HG02973 (cell line): ENCODE measurements around the gene ATP5ME.
"Not testable (repeated sequence)": the region's sequence is repeated elsewhere in the genome, so short reads cannot be mapped to it uniquely, and the experiment has no call there.

Experiments
- ATAC-seq: cut with Tn5 transposase; IDR thresholded peaks from one replicate; pipeline ENCODE4 v1.9.1; 2021; ENCODE audit warnings: moderate library complexity; ENCODE audit not compliant: unreplicated experiment

ATP5ME gene, protein sequence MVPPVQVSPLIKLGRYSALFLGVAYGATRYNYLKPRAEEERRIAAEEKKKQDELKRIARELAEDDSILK

DNA sequence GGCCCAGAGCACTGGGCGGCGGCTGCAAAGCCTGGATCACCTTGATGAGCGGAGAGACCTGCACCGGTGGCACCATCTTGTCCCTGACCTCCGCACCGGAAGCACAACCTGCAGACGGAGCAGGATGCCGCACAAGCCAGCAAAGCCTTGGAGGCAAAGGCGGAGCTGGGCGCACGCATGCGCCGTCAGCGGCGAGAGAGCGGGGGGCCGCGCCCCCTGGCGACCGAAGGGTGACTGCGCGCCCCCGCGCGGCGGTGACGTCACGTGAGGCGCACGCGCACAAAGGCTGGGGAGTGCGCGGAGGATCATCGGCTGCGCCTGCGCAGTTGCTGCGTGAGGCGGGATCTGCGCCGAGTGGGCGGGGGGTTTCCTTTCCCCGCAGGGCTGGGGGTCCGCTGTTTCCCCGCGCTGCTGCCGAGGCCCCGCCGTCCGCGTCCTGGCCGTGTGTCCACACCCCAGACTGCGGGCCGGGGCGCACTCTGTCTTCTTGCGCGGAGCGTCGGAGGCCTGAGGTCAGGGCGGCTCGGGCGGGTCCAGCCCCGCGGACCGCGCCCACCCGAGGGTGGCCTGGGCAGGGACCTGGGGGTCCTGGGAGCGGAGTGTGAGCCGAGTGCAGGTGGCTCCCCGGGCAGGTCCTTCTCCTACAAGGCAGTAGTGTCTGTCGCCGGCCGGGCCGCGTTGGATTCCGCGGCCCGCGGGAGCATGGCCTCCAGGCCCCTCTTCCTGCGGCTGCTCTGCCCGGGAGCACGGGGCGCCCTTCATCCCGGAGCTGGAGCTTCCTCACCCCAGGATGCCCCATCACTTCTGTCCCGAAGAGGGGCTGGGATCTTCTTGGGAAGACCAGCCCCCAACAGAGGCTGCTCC lies at the start of gene ATP5ME, which contains the start of gene MYL5:
Gene ATP5ME (minus strand): TSS at position 105 of the 864 bp plus-strand sequence. CDS start 29 bp downstream, at position 76.
Gene MYL5 (plus strand): TSS at position 371 of the 864 bp plus-strand sequence. CDS start 3,485 bp downstream, outside the sequence.
- ATAC-seq, result peak; percentile 71

DNA sequence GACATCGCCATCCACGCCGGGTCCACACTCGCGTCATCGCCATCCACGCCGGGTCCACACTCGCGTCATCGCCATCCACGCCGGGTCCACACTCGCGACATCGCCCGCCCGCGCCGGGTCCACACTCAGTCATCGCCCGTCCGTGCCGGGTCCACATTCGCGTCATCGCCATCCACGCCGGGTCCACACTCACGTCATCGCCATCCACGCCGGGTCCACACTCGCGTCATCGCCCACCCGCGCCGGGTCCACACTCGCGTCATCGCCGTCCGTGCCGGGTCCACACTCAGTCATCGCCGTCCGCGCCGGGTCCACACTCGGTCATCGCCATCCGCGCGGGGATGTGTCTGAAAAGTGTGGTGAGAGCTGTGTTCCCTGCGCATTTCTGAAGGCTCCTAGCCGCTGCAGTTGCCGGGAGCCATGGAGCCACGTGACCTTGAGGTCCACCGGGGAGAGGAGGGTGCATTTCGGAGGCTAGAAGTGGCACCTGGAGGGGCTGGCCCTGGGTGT lies 48.8 kb upstream of the ATP5ME start:
- ATAC-seq, result no peak

DNA sequence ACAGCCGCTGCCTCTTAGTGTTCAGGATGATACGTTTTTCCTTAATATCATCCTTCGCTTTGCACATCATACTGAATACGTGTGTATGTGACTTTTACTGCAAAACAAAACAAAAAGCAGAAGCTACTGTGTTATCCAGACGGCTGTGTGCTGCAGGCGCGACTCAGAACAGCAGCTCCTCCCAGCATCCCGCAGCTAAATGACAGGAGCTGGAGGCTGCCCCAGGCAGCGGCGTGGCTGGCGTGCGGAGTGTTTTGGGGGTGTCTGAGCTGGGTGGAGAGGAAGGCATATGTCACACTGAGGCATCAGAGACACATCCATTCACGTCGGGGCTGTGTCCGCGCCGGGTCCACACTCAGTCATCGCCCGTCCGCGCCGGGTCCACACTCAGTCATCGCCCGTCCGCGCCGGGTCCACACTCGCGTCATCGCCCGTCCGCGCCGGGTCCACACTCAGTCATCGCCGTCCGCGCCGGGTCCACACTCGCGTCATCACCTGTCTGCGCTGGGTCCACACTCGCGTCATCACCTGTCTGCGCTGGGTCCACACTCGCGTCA lies 48.2 kb upstream of the ATP5ME start:
- no peak for ATAC-seq

DNA sequence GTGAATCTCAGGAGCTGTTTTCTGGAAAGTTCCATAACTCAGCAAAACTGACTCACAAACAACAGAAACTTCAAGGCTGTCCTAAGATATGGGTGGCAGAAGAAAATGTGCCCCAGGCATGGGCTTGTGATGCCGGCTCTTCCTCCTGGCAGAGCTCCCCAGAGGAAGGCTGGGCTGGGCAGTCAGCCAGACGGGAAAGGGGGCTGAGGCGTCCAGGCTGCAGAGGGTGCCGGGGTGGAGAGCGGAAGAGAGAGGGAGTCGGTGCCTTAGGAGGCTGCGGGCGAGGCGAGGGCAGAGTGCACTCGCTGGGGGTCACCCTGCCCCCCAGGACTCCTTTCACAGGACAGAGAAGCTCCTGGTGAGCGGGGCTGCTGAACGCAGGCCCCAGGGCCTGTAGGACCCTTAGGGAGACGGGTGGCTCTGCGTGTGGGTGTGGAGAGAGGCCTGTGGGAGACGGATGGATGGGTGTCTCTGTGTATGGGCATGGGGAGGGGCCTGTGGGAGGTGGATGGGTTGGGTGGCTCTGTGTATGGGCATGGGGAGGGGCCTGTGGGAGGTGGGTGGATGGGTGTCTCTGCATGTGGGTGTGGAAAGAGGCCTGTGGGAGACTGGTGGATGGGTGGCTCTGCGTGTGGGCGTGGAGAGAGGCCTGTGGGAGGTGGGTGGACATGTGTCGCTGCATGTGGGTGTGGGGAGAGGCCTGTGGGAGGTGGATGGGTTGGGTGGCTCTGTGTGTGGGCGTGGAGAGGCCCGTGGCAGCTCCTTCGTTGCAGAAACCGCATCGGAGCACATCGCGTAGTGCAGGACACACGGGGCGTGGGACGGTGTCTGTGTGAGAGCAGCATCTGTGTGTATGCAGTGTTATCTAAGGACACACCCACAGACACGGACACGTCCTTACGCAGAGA lies 47.4 kb upstream of the ATP5ME start:
- ATAC-seq, result no peak

DNA sequence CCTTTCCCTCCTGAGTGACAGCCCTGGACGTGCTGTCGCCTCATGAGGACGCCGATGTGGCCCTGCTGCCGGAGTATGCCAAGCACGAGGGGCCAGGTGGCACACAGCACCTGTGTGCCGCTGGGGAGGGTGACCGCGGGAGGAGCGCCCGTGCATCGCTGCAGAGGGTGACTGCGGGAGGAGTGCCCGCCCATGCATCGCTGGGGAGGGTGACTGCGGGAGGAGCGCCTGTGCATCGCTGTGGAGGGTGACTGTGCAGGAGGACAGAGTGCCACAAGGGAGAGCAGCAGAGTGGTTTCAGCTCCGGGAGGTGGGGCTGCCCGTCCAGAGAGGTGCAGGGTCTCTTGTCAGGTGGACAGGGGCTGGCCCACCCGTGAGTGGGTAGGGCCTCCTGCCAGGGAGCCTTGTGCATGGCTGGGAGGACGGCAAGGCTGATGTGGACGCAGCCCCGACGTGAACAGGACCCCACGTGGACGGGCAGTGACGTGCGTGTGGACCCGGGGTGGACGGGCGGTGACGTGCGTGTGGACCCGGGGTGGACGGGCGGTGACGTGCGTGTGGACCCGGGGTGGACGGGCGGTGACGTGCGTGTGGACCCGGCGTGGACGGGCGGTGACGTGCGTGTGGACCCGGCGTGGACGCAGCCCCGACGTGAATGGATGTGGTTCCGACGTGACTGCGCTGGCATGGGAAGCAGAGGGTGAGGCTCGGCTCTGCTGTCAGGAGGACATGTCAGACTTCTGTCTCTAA lies 46.2 kb upstream of the ATP5ME start:
- no peak for ATAC-seq

DNA sequence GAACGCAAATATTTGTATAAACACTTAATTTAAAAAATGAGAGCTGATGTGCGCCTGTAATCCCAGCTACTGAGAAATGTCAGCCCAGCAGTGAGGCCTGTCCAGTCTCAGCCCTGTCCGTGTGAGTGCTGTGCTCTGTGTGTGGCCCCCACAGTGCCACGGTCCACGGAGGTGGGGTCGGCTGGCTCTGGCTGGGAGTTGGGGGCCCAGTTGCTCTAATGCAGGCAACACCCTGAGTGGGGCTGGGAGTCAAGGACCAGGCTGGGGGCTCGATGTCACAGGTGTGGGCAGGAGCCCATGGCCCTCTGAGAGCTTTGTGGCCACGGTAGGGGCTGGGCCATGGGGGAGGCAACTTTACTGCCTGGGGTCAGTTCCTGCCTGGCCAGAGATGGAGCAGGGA lies 44.4 kb upstream of the ATP5ME start:
- ATAC-seq, result no peak

DNA sequence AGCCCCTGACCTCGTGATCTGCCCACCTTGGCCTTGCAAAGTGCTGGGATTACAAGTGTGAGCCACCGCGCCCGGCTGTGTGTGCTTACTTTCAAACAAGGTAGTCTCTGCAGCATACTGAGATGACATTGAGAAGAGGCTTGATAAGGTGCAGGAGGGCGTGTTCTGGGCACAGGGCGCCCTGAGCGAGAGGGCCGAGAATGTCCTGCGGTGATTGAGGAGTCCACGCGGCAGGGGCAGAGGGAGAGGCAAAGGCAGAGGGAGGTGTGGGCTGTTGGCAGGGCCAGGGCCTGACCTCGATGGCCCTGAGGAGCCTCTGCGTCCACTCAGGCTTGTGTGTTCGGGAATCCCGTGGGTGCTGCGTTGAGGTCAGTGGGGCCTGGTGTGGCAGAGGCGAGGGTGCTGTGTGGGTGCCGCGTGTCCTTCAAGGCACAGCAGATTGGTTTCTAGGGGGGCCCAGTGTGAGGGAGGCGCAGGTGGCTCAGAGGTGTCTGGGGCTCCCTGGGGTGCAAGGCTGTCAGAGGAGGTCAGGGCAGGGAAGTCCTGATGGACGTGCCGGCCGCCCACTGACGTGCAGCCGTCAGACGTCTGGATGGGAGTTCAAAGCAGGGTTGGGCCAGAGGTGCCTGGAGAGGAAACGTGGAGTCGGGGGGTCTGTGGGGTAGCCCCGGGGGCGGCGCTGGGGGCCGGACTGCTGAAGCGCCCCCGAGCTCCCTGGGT lies 43.7 kb upstream of the ATP5ME start:
- ATAC-seq, result no peak

DNA sequence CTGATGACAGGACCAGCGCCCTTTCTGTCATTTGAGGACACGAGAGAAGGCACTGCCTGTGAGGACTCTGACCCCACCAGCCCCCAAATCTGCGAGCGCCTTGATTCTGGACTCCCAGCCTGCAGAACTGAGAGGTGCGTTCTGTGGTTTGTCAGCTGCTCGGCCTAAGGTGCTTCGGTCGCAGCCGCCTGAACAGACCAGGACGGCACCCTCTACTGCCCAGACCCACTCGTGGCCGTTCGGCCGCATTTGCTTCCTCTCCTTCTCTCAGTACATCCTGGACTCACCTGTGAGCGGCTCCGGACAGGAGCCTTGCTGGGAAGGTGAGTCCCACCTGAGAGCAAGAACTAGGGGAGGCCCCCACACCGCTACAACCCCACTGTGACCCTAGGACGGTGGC lies 40.0 kb upstream of the ATP5ME start:
- no peak for ATAC-seq

DNA sequence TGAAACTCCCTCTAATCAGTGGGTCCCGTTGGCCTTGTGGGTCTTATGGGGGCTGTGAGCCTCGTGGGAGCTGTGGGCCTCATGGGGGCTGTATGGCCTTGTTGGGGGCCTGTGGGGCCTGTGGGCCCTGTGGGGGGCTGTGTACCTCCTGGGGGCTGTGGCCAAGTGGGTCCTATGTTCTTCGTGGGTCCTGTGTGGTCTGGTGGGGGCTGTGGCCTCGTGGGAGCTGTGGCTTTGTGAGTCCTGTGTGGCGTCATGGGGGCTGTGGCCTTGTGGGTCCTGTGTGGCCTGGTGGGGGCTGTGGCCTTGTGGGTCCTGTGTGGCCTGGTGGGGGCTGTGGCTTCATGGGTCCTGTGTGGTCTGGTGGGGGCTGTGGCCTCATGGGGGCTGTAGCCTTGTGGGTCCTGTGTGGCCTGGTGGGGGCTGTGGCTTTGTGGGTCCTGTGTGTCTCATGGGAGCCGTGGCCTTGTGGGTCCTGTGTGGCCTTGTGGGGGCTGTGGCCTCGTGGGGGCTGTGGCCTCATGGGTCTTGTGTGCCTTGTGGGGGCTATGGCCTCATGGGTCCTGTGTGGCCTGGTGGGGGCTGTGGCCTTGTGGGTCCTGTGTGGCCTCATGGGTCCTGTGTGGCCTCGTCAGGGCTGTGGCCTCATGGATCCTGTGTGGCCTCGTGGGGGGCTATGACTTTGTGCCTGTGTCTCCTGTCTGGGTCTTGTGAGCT lies 39.0 kb upstream of the ATP5ME start:
- no peak for ATAC-seq

DNA sequence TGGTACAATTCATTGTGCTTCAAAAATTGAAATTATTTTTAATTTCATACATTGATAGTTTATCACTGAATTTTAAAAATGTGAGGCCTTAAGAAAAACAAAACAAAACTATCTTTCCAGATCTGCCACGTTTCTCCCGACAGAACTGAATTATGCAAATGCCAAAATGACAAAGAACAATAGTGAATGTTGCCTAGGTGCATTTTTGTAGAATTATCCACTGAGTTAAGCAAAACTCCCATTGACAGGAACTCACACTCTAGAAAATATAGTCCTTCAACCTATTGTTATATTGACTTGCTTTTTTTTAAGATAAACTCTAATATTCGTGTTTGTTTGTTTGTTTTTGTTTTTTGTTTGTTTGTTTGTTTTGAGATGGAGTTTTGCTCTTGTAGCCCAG lies 38.0 kb upstream of the ATP5ME start:
- no peak for ATAC-seq

DNA sequence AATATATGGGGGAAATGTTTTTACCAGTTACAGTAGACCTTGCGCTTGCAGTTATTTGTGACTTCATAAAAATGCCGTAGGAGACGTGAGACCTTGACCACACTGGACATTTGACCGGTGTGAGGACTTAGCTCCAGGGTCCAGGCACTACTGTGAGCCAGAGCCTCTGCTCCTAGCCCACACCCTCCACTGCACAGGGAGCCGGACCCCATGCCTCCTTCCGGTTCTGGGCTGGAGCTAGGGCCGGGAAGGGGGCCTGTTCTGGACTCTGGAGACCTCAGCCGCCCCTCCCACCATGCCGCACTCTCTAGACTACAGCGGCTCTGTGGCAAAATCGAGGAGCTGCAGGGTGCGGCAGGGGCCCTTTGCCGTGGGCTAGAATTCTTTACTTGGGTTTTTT lies 36.8 kb upstream of the ATP5ME start:
- no peak for ATAC-seq

DNA sequence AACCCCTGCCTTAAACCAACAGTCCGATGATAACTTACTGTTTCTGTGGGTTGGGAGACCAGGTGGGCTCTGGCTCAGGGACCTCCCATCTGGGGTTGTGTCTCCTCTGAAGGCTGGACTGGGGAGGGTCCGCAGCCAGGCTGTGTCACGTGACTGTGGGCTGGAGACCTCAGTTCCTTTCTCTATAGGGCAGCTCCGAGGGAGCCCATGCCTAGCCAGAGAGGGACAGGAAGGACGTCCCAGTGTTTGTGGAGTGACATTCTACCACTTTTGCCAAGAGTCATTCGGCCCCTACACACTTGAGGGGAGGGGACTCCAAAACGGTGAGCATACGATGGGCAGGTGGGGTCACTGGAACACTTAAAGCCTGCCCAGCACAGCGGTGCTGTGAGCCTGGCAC lies 36.0 kb upstream of the ATP5ME start:
- no peak for ATAC-seq

DNA sequence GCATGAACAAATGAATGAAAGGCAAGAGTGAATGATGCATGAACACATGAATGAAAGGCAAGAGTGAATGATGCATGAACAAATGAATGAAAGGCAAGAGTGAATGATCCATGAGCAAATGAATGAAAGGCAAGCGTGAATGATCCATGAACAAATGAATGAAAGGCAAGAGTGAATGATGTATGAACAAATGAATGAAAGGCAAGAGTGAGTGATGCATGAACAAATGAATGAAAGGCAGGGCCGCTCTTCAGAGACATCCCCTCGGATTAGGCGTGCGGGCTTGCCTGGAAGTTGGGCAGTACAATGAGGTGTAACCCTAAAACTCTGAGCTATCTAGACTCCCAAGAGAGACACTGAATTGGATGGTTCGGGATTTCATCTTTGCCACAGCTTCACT lies 35.3 kb upstream of the ATP5ME start:
- ATAC-seq, result no peak

DNA sequence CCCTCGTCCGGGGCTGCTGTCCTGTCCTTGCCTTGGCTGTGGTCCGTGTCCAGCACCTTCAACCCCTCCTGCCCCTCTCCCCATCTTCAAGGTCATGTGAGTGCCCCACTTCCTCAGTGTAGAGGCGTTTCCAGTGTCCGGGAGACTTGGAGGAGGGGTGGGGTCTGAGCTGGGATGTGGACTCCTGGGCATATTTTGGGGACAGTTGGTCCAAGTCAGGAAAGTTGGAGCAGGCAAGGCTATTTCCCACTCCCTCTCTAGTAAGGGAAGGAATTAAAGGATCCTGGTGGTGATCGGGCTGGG lies 34.5 kb upstream of the ATP5ME start:
- no peak for ATAC-seq

DNA sequence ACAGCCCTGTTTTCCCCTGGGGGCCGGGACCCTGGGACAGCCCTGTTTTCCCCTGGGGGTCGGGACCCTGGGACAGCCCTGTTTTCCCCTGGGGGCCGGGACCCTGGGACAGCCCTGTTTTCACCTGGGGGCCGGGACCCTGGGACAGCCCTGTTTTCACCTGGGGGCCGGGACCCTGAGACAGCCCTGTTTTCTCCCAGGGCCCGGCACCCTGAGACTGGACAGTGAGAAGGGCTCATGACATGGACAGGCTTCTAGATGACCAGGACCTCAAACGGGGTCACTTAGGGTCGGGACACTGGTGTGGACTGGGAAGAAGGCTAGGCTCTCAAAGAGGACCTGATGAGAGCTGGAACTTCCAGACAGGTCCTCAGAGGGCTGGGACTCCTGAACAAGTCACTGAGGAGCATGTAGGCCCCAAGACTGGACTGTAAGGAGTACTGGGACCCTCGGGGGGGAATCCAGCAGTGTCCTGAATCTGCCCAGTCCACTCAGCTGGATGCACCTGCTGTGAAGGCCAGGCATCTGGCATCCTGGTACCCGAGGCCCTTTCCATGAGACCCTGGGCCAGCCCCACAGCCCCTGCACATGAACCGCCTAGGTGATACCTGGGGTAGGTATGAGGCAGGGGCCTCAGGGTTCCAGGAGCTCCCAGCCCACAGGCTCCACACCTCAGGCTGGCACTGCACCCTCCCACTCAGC lies 34.0 kb upstream of the ATP5ME start:
- no peak for ATAC-seq

DNA sequence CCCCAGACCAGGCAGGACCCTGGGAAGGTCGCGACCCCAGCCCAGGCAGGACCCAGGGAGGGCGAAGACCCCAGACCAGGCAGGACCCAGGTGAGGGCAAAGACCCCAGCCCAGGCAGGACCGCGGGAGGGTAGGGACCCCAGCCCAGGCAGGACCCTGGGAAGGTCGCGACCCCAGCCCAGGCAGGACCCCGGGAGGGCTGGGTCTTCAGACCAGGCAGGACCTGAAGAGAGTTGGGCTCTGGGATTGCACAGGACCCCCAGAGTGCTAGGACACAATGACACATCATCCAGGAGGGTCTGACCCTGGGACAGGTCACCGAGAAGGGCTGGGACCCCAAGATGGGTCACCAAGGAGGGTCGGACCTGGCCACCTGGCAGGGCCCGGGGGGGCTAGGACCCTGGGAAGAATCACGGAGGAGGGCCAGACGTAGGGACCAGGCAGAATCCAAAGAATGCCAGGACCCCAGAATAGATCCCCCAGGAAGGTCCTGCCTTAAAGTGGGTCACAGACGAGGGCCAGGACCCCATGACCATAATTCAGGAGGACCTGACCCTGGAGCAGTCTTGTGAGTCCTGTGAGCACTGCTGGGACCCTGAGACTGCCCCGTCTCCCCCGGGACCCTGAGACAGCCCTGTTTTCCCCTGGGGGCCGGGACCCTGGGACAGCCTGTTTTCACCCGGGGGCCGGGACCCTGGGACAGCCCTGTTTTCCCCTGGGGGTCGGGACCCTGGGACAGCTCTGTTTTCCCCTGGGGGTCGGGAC lies 32.9 kb upstream of the ATP5ME start:
- no peak for ATAC-seq

DNA sequence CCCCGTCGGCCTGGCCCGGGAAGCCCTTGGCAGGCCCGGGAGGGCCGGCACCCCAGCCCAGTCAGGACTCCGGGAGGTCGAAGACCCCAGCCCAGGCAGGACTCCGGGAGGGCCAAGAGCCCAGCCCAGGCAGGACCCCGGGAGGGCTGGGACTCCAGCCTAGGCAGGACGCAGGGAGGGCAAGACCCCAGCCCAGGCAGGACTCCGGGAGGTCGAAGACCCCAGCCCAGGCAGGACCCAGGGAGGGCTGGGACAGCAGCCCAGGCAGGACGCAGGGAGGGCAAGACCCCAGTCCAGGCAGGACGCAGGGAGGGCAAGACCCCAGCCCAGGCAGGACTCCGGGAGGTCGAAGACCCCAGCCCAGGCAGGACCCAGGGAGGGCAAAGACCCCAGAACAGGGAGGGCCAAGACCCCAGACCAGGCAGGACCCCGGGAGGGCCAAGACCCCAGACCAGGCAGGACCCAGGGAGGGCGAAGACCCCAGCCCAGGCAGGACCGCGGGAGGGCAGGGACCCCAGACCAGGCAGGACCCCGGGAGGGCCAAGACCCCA lies 32.1 kb upstream of the ATP5ME start:
- not testable (repeated sequence) for ATAC-seq
